Hepatocyte (in vitro differentiated cells): ENCODE data around the gene CEMIP2. TPM values are rescaled to one million over a fixed set of nuclear protein-coding genes. Genes with fewer than 3 reads are reported as not detected.
"Not testable (repeated sequence)": the region's sequence is repeated elsewhere in the genome, so short reads cannot be mapped to it uniquely, and the experiment has no call there.

Experiments used
- DNase-seq: peaks from one replicate; pipeline ENCODE4 v3.0.0-alpha.2; 2016; ENCODE audit warnings: low spot score
- H2AFZ ChIP-seq: fragments of 200-600 bp; sonication (generic); 2 replicates; pipeline ENCODE4 v1.6.0; 2016; ENCODE audit warnings: antibody characterized with exemption, mild to moderate bottlenecking
- H3K27ac ChIP-seq: fragments of 200-600 bp; sonication (generic); 2 replicates; pipeline ENCODE4 v1.5.1; 2016; ENCODE audit warnings: mild to moderate bottlenecking
- H3K27me3 ChIP-seq: fragments of 200-600 bp; sonication (generic); 2 replicates; pipeline ENCODE4 v1.6.1; 2016
- H3K36me3 ChIP-seq: fragments of 200-600 bp; sonication (generic); replicated peaks from 2 replicates; pipeline ENCODE4 v1.5.1; 2016; ENCODE audit warnings: low read depth; ENCODE audit not compliant: insufficient read depth
- H3K4me1 ChIP-seq: fragments of 200-600 bp; sonication (generic); 2 replicates; pipeline ENCODE4 v1.5.1; 2016; ENCODE audit warnings: mild to moderate bottlenecking, moderate library complexity; ENCODE audit not compliant: insufficient read depth
- H3K4me2 ChIP-seq: fragments of 200-600 bp; sonication (generic); 2 replicates; pipeline ENCODE4 v1.6.0; 2016
- H3K4me3 ChIP-seq: fragments of 200-600 bp; sonication (generic); 2 replicates; pipeline ENCODE4 v1.5.1; 2016; ENCODE audit warnings: mild to moderate bottlenecking
- H3K79me2 ChIP-seq: fragments of 200-600 bp; sonication (generic); 2 replicates; pipeline ENCODE4 v1.6.0; 2017; ENCODE audit warnings: mild to moderate bottlenecking
- H3K9me2 ChIP-seq: fragments of 200-600 bp; sonication (generic); replicated peaks from 2 replicates; pipeline ENCODE4 v1.6.0; 2017; ENCODE audit warnings: mild to moderate bottlenecking; ENCODE audit not compliant: insufficient read depth
- H3K9me3 ChIP-seq: fragments of 200-600 bp; sonication (generic); 2 replicates; pipeline ENCODE4 v1.5.1; 2016; ENCODE audit warnings: low read depth, mild to moderate bottlenecking
- H4K20me1 ChIP-seq: fragments of 200-600 bp; sonication (generic); 2 replicates; pipeline ENCODE4 v1.6.0; 2016; ENCODE audit warnings: mild to moderate bottlenecking; ENCODE audit not compliant: insufficient read depth, poor library complexity, severe bottlenecking
- CTCF ChIP-seq: fragments of 200-600 bp; sonication (generic); IDR thresholded peaks from 2 replicates; pipeline ENCODE4 v1.5.1; 2016; ENCODE audit warnings: antibody characterized with exemption, mild to moderate bottlenecking; ENCODE audit not compliant: poor library complexity
- EZH2 ChIP-seq: fragments of 200-600 bp; sonication (generic); IDR thresholded peaks from 2 replicates; pipeline ENCODE4 v1.6.1; 2016; ENCODE audit warnings: antibody characterized with exemption, mild to moderate bottlenecking, borderline replicate concordance
- EZH2phosphoT487 ChIP-seq: fragments of 200-600 bp; sonication (generic); IDR thresholded peaks from one replicate; pipeline ENCODE4 v1.6.1; 2018; ENCODE audit warnings: antibody characterized with exemption, mild to moderate bottlenecking, low read depth, moderate library complexity; ENCODE audit not compliant: unreplicated experiment, severe bottlenecking
- WGBS: methylation state at CpG from one replicate; pipeline ENCODE4 v1.1.6; 2016; ENCODE audit warnings: low lambda C conversion rate; ENCODE audit errors: missing lambda C conversion rate; 5-methylcytosine and 5-hydroxymethylcytosine counted together
- polyA plus RNA-seq: library from polyadenylated mRNA; unstranded; fragments of >200 nt; fragmentation: Nextera tagmentation; extraction: Ambion mirVana; gene quantifications from 2 replicates; pipeline ENCODE4 v1.2.1, GENCODE V29; 2016
- total RNA-seq: library from RNA; depleted of rRNA; stranded (reverse); fragments of >200 nt; gene quantifications from 2 replicates; pipeline ENCODE4 v1.2.3, GENCODE V29; 2014

Gene CEMIP2
- total and polyA plus RNA-seq, 2 experiments from 2014 or later, result 45.2 to 94.2 TPM

DNA sequence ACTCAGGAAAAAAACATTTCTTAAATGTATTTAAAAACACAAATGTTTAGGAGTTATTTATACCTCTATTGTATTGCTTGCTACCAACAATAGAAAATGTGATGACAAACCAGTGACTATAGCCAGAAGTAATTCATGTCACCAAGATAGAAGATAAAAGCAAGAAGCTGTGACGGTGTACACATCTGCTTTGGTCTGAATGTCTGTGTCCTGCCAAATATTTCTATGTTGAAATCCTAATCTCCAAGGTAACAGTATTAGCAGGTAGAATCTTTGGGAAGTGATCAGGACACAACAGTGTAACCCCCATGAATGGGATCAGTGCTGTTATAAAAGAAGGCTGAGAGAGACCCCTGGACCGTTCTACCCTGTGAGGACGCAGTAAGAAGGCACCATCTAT lies 74.7 kb downstream of the CEMIP2 start:
- TF ChIP-seq CTCF (no peak), EZH2phosphoT487 (no peak), EZH2 (no peak)
- Histone ChIP-seq H3K79me2 (no peaks in the 10 kb centered on the region), H3K4me2 (no peak overlapping the region), H4K20me1 (no peaks in the 10 kb centered on the region), H3K27me3 (no peaks in the 10 kb centered on the region), H3K27ac (no peak overlapping the region), H3K4me3 (no peak overlapping the region), H3K36me3 (no peaks in the 10 kb centered on the region), H3K9me3 (no peaks in the 10 kb centered on the region), H3K4me1 (no peaks in the 10 kb centered on the region), H3K9me2 (no peaks in the 10 kb centered on the region), H2AFZ (no peak overlapping the region)
- 96% methylated on average over 3 of the region's 3 CpGs for WGBS
- DNase-seq, result no peak

DNA sequence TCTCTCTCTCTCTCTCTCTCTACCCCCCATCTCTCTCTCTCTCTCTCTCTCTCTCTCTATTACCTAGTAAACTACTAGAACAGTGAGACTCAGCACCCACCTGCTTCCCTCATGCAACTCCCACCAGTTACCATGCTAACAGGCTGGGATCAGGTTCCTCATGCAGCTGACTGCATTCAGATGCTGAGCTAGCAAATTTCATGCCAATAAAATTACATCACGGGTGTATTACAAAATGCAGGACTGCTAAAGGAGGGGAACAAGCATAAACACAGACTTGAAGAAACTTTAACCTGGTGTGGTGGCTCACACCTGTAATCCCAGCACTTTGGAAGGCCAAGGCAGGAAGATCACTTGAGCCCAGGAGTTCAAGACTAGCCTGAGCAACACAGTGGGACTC lies 76.0 kb downstream of the CEMIP2 start:
- no peaks in the 10 kb centered on the region for H3K27me3 ChIP-seq
- DNase-seq, result no peak
- no peaks in the 10 kb centered on the region for H3K79me2 ChIP-seq
- H3K36me3 ChIP-seq, result no peaks in the 10 kb centered on the region
- no peaks in the 10 kb centered on the region for H3K9me3 ChIP-seq
- H3K4me1 ChIP-seq, result no peaks in the 10 kb centered on the region
- TF ChIP-seq EZH2phosphoT487, result no peak
- no peak for TF ChIP-seq EZH2
- TF ChIP-seq CTCF, result no peak
- H3K9me2 ChIP-seq, result no peaks in the 10 kb centered on the region
- no peak overlapping the region for H3K27ac ChIP-seq
- H3K4me2 ChIP-seq, result no peak overlapping the region
- 64% methylated on average over 1 of the region's 1 CpG for WGBS
- H2AFZ ChIP-seq, result no peak overlapping the region
- no peak overlapping the region for H3K4me3 ChIP-seq
- H4K20me1 ChIP-seq, result no peaks in the 10 kb centered on the region

DNA sequence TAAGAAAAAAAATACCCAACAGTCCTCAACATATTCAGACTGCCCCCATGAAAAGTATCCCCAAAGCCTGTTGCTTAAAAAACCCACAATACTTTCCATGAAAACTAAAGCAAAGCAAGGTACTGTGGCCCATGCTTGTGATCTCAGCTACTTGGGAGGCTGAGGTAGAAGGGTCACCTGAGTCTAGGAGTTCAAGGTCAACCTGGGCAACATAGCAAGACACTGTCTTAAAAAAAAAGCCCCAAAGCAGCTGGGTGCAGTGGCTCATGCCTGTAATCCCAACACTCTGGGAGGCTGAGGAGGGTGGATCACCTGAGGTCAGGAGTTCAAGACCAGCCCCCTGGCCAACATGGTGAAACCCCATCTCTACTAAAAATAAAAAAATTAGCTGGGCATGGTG lies 76.7 kb downstream of the CEMIP2 start:
- H3K27me3 ChIP-seq, H3K4me2 ChIP-seq, H3K9me2 ChIP-seq, H4K20me1 ChIP-seq, H3K27ac ChIP-seq, H3K36me3 ChIP-seq, H3K9me3 ChIP-seq, H3K79me2 ChIP-seq, DNase-seq, H3K4me3 ChIP-seq, H2AFZ ChIP-seq, H3K4me1 ChIP-seq: not testable (repeated sequence)

DNA sequence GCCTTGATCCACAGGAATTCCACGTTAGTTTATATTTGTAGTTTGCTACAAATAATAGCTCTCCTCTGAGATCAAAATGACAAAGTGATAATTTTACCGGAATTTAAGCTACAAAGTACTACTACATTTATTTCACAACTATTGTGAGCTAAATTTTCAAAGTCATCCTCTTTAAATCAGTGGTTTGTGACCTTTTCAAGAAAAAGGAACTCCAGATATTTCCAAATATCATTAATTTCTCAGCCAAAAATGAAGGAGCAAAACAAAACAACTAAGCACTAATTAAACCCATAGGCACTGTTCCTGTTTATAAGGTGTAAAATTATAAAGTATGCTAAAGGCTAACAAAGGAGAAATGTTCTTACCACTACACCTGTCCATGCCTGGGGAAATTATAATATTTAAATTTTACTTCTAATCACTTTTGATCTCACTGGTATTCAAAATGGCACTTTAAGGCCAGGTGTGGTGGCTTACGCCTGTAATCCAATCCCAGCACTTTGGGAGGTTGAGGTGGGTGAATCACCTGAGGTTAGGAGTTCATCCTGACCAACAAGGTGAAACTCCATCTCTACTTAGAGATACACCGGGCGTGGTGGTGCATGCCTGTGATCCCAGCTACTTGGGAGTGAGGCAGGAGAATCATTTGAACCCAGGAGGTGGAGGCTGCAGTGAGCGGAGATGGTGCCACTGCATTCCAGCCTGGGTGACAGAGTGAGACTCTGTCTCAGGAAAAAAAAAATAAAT lies 77.5 kb downstream of the CEMIP2 start:
- Histone ChIP-seq H3K4me3 (no peak overlapping the region), H3K27ac (no peak overlapping the region)

More for the DNA sequence above, 77.5 kb downstream of the CEMIP2 start:
- DNase-seq, result no peak
- Histone ChIP-seq H3K36me3 (no peaks in the 10 kb centered on the region), H3K27me3 (no peaks in the 10 kb centered on the region), H3K9me3 (no peaks in the 10 kb centered on the region), H3K4me1 (no peaks in the 10 kb centered on the region), H3K9me2 (no peaks in the 10 kb centered on the region), H3K79me2 (no peaks in the 10 kb centered on the region), H2AFZ (no peak overlapping the region), H4K20me1 (no peaks in the 10 kb centered on the region), H3K4me2 (no peak overlapping the region)
- TF ChIP-seq EZH2phosphoT487 (no peak), CTCF (no peak), EZH2 (no peak)
- 95% methylated on average over 6 of the region's 6 CpGs for WGBS
